ENCODE data around the gene TMEM258. TPM values are rescaled to one million over a fixed set of nuclear protein-coding genes. Genes with fewer than 3 reads are reported as not detected.

The TMEM258 gene
- total and polyA plus RNA-seq, 9 of the 15 experiments (the other 6 are each of a cell fraction or from before 2014, with no cell fraction given): 97.2 to 856 (median 231) TPM

GRCh38 chr11:61791737-61792309 lies 576 bp downstream of the TMEM258 start (continued):
- TF ChIP-seq, protein P1, sequence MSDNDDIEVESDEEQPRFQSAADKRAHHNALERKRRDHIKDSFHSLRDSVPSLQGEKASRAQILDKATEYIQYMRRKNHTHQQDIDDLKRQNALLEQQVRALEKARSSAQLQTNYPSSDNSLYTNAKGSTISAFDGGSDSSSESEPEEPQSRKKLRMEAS (CRISPR knock-in tag; IDR thresholded peaks at IDR 0.05): no peak
- TF ChIP-seq SMARCC2 (IDR thresholded peaks at IDR 0.05; ENCODE audit: low read depth): no peak
- no peak for TF ChIP-seq POLR3G (IDR thresholded peaks at IDR 0.05; ENCODE audit: extremely low read depth, insufficient read length, insufficient replicate concordance)
- TF ChIP-seq ZBED1 (IDR thresholded peaks at IDR 0.05): no peak
- no peak; a peak in 1 of 4 replicates for TF ChIP-seq RCOR1 (IDR thresholded peaks at IDR 0.05; ENCODE audit: borderline replicate concordance in 1 of 2, low read depth in 2 of 2, low read length in 2 of 2)
- TF ChIP-seq ZNF232 (CRISPR knock-in tag; IDR thresholded peaks at IDR 0.05): no peak
- TF ChIP-seq POLR2AphosphoS2 (IDR thresholded peaks at IDR 0.05; ENCODE audit: low read length): no peak
- TF ChIP-seq FOXJ3 (CRISPR knock-in tag; IDR thresholded peaks at IDR 0.05): no peak
- TF ChIP-seq POLR2AphosphoS5 (IDR thresholded peaks at IDR 0.05; ENCODE audit: control insufficient read depth, insufficient read depth, low read depth, low read length): peak; percentile 47; the same call in 1 of the 2 replicates
- TF ChIP-seq CEBPG (CRISPR knock-in tag; IDR thresholded peaks at IDR 0.05): no peak
- TF ChIP-seq CEBPG (tag; conservative IDR thresholded peaks at IDR 0.05 in 1 of 2, IDR thresholded peaks at IDR 0.05 in 1 of 2): no peak
- TF ChIP-seq ATF7 (IDR thresholded peaks at IDR 0.05): no peak
- no peak for TF ChIP-seq ZFP1 (CRISPR knock-in tag; IDR thresholded peaks at IDR 0.05)
- TF ChIP-seq EHMT2 (IDR thresholded peaks at IDR 0.05): no peak
- TF ChIP-seq TCFL5 (CRISPR knock-in tag; conservative IDR thresholded peaks at IDR 0.05): no peak
- TF ChIP-seq RBM25 (IDR thresholded peaks at IDR 0.05; ENCODE audit: low read depth, low read length, severe bottlenecking): no peak
- TF ChIP-seq MLLT1 (IDR thresholded peaks at IDR 0.05): peak; percentile 19 to 57; a peak in 1 of 4 replicates
- no peak for TF ChIP-seq GATAD2A (IDR thresholded peaks at IDR 0.05)
- no peak for TF ChIP-seq ETV6 (IDR thresholded peaks at IDR 0.05; ENCODE audit: borderline replicate concordance in 1 of 2, low read depth in 2 of 2, low read length in 1 of 2)
- TF ChIP-seq ETV6 (CRISPR knock-in tag; IDR thresholded peaks at IDR 0.05; ENCODE audit: borderline replicate concordance): no peak
- TF ChIP-seq PRMT5 (CRISPR knock-in tag; IDR thresholded peaks at IDR 0.05): no peak
- TF ChIP-seq BRD4 (IDR thresholded peaks at IDR 0.05): no peak; the same call in 1 of the 2 replicates
- no peak for TF ChIP-seq HES1 (IDR thresholded peaks at IDR 0.05; ENCODE audit: low read depth)
- TF ChIP-seq, protein P2, sequence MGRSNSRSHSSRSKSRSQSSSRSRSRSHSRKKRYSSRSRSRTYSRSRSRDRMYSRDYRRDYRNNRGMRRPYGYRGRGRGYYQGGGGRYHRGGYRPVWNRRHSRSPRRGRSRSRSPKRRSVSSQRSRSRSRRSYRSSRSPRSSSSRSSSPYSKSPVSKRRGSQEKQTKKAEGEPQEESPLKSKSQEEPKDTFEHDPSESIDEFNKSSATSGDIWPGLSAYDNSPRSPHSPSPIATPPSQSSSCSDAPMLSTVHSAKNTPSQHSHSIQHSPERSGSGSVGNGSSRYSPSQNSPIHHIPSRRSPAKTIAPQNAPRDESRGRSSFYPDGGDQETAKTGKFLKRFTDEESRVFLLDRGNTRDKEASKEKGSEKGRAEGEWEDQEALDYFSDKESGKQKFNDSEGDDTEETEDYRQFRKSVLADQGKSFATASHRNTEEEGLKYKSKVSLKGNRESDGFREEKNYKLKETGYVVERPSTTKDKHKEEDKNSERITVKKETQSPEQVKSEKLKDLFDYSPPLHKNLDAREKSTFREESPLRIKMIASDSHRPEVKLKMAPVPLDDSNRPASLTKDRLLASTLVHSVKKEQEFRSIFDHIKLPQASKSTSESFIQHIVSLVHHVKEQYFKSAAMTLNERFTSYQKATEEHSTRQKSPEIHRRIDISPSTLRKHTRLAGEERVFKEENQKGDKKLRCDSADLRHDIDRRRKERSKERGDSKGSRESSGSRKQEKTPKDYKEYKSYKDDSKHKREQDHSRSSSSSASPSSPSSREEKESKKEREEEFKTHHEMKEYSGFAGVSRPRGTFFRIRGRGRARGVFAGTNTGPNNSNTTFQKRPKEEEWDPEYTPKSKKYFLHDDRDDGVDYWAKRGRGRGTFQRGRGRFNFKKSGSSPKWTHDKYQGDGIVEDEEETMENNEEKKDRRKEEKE (IDR thresholded peaks at IDR 0.05; ENCODE audit: borderline replicate concordance in 1 of 2, control insufficient read depth in 1 of 2, low read depth in 2 of 2, low read length in 1 of 2): no peak
- peak; percentile 48 to 72; a peak in 2 of 4 replicates for TF ChIP-seq KDM1A (IDR thresholded peaks at IDR 0.05)
- no peak for TF ChIP-seq MCM3 (IDR thresholded peaks at IDR 0.05)

Data from K562 (cell line).